Hindlimb muscle (tissue), 1 donor: Measurements from ENCODE around the gene RIPOR3. TPM values are rescaled to one million over a fixed set of nuclear protein-coding genes. Genes with fewer than 3 reads are reported as not detected.
"Not testable (repeated sequence)": the region's sequence is repeated elsewhere in the genome, so short reads cannot be mapped to it uniquely, and the experiment has no call there.

Source experiments
- DNase-seq: peaks from one replicate; pipeline ENCODE4 v3.0.0-alpha.2; 2013
- polyA plus RNA-seq: library from polyadenylated mRNA; unstranded; fragments of 120-200 nt; gene quantifications from one replicate; pipeline ENCODE4 v1.2.1, GENCODE V29; 2013; ENCODE audit not compliant: insufficient read length

Gene RIPOR3
- polyA plus RNA-seq, 1 donor = 4.0 TPM

DNA sequence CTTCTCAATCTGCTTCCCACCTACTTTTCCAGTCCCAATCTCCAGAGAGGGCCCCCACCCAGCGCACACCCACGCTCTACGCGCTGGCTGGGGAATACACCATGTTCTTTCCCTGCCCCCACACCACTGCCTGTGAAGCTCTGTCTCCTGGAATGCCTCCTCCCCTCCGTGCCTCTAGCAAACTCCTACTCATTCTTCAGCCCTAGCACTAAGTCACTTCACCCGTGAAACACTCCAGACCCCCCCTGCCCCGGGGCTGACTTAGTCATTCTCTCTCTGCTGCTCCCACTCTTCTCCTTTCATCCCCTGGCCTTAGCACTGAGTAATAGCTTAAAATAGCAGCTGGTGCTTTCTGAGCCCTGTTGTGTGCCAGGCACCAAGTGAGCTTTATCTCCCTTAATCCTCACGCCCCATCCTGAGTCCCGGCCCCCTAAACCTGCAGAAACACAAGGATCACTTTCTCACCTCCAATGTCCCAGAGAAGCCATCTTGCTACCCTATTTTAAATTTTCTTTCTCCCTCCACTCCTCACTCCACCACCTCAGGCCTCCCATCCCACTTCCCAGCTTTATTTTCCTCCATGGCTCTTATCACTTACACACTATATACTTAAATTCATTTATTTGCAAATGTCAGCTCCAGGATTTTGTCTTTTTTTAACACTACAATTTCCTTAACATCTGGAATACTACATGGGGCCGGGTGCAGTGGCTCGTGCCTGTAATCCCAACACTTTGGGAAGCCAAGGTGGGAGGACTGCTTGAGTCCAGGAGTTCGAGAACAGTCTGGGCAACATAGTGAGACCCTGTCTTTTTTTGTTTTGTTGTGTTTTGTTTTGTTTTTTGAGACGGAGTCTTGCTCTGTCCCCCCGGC, 33.7 kb upstream of the RIPOR3 start:
- no peak for DNase-seq

DNA sequence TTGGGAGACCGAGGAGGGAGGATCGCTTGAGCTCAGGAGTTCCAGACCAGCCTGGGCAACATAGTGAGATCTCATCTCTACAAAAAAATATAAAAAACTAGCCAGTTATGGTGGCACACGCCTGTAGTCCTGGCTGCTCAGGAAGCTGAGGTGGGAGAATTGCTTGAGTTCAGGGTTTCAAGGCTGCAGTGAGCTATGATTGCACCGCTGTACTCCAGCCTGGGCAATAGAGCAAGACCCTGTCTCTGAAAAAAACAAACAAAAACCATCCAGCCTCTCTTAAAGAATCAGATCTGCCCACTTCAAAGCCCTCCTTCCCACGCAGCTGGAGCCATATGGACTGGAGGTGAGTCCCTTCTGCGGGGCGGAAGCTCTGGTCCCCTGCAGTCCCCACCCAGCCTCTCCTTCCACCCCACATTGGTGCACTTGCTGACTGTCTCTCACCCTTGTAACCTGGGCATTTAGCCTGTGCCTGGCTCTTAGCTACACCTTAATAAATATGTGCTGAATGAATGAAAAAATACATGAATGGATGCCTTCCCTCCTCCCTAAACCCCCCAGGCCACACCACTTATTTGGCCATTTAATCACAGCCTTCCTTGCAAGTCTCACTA, 32.9 kb upstream of the RIPOR3 start:
- no peak for DNase-seq

DNA sequence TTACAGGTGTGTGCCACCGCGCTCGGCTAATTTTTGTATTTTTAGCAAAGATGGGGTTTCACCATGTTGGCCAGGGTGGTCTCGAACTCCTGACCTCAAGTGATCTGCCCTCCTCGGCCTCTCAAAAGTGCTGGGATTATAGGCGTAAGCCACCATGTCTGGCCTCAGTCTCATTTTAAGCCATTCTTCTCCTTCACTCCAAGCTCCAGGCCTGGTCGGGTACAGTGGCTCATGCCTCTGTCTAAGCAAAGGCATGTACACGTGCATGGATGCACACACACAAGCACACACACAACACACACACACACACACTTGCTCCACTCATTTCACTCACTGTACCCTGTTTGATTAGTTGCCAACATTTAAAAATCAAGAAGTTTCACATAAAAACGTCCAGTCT, 32.3 kb upstream of the RIPOR3 start:
- DNase-seq = no peak

DNA sequence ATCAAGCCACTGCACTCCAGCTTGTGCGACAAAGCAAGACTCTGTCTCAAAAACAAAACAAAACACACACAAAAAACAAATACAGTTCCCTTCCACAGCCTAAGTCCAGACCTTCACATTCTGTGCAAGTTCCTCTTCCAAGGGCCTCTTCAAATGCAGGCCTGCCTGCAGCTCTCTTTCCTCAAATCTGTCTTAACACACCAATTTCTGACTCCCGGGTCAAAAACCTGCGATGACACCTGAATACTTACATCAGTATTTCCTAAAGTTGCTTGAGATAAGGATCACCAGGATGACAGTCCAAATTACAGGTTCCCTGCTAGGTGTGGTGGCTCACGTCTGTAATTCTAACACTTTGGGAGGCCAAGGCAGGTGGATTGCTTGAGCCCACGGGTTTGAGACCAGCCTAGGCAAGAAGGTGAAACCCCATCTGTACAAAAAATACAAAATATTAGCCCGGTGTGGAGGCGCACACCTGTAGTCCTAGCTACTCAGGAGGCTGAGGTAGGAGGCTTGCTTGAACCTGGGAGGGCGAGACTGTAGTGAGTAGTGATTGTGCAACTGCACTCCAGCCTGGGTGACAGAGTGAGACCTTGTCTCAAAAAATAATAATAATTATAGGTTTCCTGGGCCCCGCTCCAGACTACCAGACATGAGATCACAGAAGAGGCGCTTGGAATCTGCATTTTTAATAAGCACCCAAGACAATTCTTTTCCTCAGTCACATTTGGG, 31.2 kb upstream of the RIPOR3 start:
- no peak for DNase-seq

DNA sequence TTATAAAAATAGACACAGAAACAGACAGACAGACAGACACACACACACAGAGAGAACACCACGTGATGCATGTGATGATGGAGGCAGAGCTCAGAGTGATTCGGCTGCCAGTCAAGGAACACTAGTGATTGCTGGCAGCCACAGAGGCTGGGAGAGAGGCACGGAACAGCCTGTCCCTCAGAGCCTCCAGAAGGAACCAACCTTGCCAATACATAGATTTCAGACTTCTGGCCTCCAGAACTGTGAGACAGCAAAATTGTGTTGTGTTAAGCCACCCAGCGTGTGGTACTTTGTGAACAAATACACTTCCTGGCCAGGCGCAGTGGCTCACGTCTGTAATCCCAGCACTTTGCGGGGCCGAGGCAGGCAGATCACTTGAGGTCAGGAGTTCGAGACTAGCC, 30.5 kb upstream of the RIPOR3 start:
- DNase-seq = no peak

DNA sequence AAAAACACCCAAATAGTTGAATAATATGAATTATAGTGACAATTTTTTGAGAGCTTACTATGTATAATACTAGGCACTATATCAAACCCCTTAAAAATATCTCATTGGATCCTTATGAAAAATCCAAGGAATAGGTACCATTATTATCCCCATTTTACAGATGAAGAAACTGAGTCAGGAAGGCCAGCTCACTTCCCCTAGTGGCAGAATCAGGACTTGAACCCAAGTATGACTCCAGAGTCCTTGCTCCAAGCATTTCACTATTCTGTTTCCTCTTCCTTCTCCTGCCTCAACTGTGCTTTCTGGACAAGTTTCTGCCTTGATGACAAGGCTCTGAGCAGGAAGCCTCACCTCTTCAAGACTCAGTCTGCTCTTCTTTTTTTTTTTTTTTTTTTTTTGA, 29.2 kb upstream of the RIPOR3 start:
- no peak for DNase-seq

DNA sequence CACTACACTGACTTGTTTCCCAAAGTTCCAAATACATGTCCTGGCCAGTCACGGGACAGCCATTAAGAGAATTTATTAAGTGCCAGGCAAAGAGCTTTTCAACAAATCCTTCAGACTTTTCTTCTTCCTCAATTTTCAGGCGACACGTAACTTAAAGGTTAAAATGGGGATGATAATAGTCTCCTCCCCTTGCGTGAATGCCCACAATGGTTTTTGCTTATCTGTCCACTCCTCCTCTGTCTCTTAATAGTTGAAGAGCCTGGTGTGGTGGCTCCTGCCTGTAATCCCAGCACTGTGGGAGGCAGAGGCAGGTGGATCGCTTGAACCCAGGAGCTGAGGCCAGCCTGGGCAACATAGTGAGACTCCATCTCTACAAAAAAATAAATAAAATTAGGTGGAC, 28.7 kb upstream of the RIPOR3 start:
- DNase-seq = no peak

DNA sequence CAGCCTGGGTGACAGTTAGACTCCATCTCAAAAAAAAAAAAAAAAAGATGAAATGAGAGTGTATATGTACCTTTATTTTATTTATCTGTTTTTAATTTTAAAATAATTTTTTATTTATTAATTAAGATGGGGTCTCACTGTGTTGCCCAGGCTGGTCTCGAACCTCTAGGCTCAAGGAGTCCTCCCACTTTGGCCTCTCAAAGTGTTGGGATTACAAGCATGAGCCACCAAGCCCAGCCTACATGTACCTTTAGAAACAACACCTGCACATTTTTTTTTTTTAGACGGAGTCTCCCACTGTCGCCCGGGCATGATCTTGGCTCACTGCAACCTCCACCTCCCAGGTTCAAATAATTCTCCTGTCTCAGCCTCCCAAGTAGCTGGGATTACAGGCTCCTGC, 28.0 kb upstream of the RIPOR3 start:
- no peak for DNase-seq

DNA sequence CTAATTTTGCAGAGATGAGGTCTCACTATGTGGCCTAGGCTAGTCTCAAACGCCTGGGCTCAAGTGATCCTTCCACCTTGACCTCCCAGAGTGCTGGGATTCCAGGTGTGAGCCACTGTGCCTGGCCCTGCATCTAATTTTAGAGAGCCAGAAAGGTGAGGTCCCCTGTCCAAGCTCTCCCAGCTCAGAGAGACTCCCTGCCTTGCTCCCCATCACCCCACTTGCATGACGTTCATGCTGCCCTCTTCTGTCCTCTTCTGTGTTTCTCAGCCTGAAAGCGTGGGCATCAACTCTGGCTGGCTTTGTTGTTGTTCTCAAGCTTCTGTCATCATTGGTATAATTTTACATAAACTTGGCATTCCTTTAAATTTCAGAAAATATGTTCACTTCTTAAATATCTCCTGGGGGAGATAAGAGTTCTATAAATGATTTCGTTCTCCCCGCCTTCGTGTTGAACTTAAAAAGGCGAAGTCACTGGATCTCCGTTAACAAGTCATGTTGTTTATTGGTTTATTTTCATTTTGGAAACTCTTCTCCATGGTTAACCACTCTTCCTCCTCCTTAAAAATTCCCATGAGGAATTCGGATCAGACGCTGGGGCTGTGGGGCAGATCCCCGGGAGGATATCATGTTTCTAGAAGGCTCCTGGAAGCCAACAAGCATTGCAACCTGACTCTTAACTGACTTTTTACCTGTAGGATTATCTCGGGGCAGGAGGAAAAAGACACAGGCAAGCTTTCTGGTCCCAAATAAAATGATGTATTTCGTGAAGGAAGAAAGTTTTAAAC, 26.8 kb upstream of the RIPOR3 start:
- DNase-seq = no peak

DNA sequence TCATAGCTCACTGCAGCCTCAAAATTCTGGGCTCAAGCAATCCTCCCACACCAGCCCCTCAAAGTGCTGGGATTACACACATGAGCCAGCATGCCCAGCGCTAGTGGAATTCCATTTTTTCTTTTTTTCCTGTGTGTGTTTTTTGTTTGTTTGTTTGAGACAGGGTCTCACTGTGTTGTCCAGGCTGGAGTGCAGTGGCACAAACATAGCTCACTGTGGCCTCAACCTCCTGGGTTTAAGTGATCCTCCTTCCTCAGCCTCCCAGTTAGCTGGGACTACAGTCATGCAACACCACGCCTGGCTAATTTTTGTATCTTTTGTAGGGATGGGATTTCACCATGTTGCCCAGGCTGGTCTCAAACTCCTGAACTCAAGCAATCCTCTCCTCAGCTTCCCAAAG, 26.0 kb upstream of the RIPOR3 start:
- DNase-seq = no peak

DNA sequence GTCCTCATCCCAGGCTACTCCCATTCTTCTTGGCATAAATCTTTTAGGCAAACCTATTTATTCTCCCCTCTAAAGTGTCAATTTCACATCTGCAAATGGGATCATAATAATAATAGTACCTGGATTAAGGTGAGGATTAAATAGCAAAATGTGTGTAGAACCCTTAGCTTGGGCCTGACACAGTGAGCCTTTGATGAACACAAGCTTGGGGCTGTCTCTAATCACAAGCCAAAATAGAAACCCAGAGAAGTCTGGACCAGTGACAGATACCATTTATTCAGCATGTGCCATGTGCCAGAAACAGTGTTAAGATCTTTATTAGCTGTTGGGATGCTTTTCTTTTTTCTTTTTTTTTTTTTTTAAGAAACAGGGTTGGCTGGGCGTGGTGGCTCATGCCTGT, 25.2 kb upstream of the RIPOR3 start:
- no peak for DNase-seq

DNA sequence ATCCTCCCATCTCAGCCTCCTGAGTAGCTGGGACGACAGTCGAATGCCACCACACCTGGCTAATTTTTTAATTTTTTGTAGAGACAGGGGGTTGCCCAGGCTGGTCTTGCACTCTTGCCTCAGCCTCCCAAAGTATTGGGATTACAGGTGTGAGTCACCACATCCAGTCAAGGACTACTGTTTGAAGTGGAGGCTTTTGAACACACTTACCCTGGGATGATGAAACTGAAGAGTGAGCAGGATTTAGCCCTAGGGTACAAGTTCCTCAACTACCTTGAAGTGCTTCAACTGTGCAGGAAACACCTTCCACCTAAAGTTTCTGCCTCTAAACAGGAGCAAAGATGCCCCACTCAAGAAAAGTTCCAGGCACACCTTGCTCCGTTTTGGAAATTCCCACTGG, 24.4 kb upstream of the RIPOR3 start:
- DNase-seq = no peak

DNA sequence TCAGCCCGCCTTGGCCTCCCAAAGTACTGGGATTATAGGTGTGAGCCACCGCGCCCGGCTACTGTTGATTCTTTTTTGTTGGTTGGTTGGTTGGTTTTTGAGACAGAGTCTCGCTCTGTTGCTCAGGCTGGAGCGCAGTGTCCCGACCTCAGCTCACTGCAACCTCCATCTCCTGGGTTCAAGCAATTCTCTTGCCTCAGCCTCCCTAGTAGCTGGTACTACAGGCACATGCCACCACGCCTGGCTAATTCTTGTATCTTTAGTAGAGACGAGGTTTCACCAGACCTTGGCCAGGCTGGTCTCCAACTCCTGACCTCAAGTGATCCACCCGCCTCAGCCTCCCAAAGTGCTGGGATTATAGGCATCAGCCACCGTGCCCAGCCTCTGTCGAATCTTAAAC, 23.1 kb upstream of the RIPOR3 start:
- DNase-seq = not testable (repeated sequence)

DNA sequence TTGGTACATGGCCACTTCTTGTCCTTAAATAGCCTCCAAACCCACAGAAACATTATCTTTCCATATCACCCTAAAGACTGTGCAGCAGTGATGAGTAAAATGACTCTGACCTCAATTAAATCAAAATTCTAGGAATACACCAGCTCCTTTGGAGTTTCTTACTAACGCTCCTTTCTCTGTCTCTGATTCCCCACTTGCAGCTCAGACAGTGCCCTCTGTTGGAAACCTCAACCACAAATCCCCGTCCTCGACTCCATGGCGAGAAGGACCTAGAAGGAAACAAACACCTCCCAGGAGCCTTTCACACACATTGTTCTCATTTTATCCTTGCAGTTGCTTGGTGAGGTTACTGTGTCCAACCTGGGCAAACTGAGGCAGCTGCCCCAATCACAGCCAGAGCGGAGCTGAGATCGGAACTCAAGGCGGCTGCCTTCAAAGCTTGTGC, 22.3 kb upstream of the RIPOR3 start:
- no peak for DNase-seq

DNA sequence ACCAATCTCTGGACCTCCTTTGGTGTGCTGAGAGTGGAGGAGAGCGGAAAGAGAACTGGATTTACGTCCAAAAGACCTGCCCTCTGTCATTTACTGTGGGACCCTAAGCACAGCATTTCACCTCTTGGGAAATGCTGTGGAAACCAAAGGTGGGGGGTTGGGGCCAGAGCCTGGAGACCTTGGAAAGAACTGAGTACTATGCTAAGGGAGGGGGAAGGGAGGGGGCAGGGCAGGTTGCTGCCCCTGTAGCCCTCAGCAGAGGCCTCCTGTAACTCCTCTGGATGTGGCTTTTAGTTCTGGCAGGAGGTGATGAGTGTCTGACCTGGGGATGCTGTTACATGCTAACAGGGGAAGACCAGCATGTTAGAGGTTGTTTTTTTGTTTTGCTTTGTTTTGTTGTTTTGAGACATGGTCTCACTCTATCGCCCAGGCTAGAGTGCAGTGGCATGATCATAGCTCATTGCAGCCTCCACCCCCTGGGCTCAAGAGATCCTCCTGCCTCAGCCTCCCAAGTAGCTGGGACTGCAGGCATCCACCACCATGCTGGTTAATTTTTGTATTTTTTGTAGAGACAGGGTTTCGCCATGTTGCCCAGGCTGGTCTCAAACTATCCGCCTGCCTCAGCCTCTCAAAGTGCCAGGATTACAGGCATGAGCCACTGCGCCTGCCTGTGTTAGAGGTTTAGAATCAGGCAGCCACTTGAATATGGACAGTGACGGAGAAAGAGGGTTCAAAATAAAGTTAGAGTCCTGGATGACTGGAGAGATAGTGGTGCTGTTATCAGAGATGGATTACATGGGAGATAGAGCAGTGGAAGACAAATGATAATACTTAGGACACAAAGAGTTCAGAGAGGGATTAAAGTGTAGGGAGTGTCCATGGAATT, 21.7 kb upstream of the RIPOR3 start:
- no peak for DNase-seq

DNA sequence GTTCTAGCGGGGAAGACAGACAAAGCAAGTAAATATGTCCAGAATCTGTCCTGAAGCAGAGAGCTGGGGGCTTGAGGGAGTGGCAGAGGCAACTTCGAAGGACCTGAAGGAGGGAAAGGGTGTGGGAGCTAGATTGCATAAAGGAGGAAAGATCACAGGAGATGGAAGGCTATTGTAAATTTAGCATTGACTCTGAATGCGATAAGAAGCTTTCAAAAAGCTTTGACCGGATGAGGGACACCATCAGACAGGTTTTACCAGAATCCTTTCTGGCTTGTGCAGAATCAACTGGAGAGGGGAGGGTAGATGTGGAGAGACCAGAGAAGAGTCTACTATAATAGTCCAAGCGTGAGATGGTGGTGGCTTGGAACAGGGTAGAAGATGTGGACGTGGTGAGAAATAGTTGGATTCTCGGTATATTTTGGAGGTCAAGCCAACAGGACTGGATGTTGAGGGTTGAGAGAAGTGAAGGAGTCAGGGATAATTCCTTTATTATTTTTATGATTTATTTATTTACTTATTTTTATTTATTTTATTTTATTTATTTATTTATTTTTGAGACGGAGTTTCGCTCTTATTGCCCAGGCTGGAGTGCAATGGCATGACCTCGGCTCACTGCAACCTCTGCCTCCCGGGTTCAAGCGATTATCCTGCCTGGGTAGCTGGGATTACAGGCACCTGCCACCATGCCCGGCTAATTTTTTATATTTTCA, 19.9 kb upstream of the RIPOR3 start:
- DNase-seq = no peak

DNA sequence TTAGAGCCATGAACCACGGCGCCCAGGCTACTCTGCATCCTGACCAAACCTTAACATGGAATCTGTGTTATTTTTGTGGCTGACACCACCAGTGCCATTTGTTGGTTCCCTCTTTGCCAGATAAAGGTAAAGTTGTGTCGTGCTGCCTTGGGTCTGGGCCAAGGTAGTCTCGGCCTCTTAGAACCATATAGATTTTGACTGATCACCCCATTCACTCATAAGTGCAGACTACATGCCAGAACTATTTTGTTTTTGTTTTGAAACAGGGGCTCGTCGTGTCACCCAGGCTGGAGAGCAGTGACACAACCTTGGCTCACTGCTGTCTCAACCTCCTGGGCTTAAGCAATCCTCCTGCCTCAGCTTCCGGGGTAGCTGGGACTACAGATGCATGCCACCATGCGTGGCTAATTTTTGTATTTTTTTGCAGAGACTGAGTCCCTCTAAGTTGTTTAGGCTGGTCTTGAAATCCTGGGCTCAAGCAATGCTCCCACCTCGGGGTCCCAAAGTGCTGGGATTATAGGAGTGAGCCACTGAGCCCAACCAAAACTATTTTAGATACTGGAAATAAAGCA, 19.2 kb upstream of the RIPOR3 start:
- no peak for DNase-seq

DNA sequence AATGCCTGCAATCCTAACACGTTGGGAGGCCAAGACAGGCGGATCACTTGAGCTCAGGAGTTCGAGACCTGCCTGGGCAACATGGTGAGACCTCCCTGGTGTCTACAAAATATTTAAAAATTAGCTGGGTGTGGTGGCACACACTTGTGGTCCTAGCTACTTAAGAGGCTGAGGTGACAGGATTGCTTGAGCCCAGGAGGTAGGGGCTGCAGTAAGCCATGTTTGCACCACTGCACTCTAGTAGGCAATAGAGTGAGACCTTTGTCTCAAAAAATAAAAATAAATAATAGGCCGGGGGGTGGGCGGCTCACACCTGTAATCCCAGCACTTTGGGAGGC, 18.3 kb upstream of the RIPOR3 start:
- DNase-seq = no peak

DNA sequence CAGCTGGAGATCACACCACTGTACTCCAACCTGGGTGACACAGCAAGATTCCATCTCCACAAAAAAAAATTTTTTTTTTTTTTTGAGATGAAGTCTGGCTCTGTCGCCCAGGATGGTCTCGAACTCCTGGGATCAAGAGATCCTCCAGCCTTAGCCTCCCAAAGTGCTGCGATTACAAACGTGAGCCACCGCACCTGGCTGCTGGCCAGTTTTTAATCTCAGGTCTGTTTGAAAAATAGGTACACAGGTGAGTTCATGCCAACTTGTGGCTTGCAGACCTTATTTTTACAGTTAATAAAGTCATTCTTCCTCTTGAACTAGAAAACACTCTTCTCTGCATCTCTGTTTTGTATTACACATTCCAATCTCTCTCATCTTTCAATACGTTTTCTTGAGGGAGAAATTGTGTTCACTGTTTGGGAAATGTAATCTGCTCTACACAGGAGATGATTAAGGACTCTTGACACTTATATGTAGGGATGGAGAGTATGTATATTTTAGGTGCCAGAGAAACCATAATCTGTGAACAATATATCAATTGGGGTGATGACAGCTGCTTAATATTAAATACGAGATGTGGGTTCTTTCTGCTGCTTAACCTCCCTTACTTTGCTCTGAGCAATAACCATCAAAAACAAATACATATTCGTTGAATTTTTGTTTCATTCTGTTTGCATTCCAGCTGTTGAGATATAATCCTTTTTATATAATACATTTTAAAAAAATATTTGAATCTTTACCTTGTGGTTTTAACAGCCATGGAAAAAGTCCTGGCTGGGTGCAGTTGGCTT, 17.7 kb upstream of the RIPOR3 start:
- DNase-seq = peak; percentile 36

DNA sequence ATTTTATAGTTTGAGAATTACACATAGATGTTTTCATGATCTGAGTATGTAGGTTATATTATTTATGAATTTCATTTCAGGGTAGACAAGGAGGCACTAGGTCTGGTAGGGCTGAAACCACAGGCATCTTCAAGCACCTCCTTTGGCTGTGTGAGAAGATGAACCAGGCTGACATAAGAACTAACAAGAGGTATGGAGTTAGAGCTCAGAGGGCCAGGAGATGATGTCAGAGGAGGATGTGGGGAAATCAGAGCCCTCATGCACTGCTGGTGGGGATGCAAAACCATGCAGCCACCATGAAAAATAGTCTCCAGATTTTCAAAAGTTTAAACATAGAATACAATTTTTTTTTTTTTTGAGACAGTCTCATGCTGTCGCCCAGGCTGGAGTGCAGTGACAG, 13.6 kb upstream of the RIPOR3 start:
- DNase-seq = no peak
